GM12878 (cell line): ENCODE measurements around the gene PLCG1.

Source experiments
- BCL3 ChIP-seq: IDR thresholded peaks from 2 replicates; pipeline ENCODE4 v1.6.1; 2011; ENCODE audit warnings: borderline replicate concordance, low read depth, mild to moderate bottlenecking, moderate library complexity, low read length; ENCODE audit not compliant: insufficient read depth, poor library complexity, severe bottlenecking
- BRCA1 ChIP-seq: IDR thresholded peaks from 2 replicates; pipeline ENCODE4 v1.6.1; 2011; ENCODE audit warnings: low read depth, low read length, improper control_type of control experiment
- EZH2 ChIP-seq: IDR thresholded peaks from 2 replicates; pipeline ENCODE4 v1.6.1; 2012; ENCODE audit warnings: low read depth, mild to moderate bottlenecking, control low read depth, inconsistent platforms, low read length, borderline replicate concordance; ENCODE audit not compliant: control insufficient read depth
- MAX ChIP-seq: IDR thresholded peaks from 2 replicates; pipeline ENCODE4 v1.6.1; 2012; ENCODE audit warnings: low read depth, low read length, improper control_type of control experiment
- PRDM15 ChIP-seq: fragments of 450-650 bp; formaldehyde crosslinking; IDR thresholded peaks from 2 replicates; pipeline ENCODE4 v1.4.0; 2020; ENCODE audit warnings: mild to moderate bottlenecking, moderate library complexity
- REST ChIP-seq: IDR thresholded peaks from 2 replicates; pipeline ENCODE4 v1.6.1; 2012; ENCODE audit warnings: mild to moderate bottlenecking, low read depth, low read length
- SPI1 ChIP-seq: IDR thresholded peaks from 2 replicates; pipeline ENCODE4 v1.6.1; 2011; ENCODE audit warnings: low read depth, mild to moderate bottlenecking, low read length, moderate library complexity, borderline replicate concordance; ENCODE audit not compliant: insufficient read depth
- STAT3 ChIP-seq: IDR thresholded peaks from 2 replicates; pipeline ENCODE4 v1.6.1; 2011; ENCODE audit warnings: low read depth, low read length, improper control_type of control experiment
- ZNF384 ChIP-seq: IDR thresholded peaks from 2 replicates; pipeline ENCODE4 v1.6.1; 2012; ENCODE audit warnings: low read depth, mild to moderate bottlenecking, low read length, improper control_type of control experiment, borderline replicate concordance

- TF ChIP-seq SPI1 (no peak), BCL3 (no peak), MAX (no peak), EZH2 (no peak), STAT3 (no peak), REST (no peak), PRDM15 (CRISPR knock-in tag) (no peak), BRCA1 (no peak), ZNF384 (no peak)
These were observed 38.6 kb upstream of the PLCG1 start for GRCh38 chr20:41098703-41099250.
